DOHH2 (cell line): Measurements from ENCODE around the gene TTI1.

ENCODE experiments used
- H3F3A ChIP-seq: fragments of 200-600 bp; sonication (generic), shearing (Covaris generic); 2 replicates; pipeline ENCODE4 v1.6.0; 2016; ENCODE audit warnings: antibody characterized with exemption, mild to moderate bottlenecking; ENCODE audit not compliant: control insufficient read depth, insufficient read depth
- H3K27ac ChIP-seq: fragments of 200-600 bp; sonication (generic); 2 replicates; pipeline ENCODE4 v1.5.1; 2014; ENCODE audit warnings: low read depth, mild to moderate bottlenecking, low read length, moderate library complexity
- H3K27me3 ChIP-seq: fragments of 200-600 bp; sonication (generic); 2 replicates; pipeline ENCODE4 v1.6.1; 2014; ENCODE audit warnings: mild to moderate bottlenecking, low read length, mixed read lengths; ENCODE audit not compliant: control insufficient read depth
- H3K36me3 ChIP-seq: fragments of 200-600 bp; sonication (generic); 2 replicates; pipeline ENCODE4 v1.6.1; 2014; ENCODE audit warnings: mild to moderate bottlenecking, low read length, moderate library complexity, mixed read lengths; ENCODE audit not compliant: control insufficient read depth
- H3K4me1 ChIP-seq: fragments of 200-600 bp; sonication (generic); 2 replicates; pipeline ENCODE4 v1.6.1; 2014; ENCODE audit warnings: mild to moderate bottlenecking, low read length, mixed read lengths; ENCODE audit not compliant: control insufficient read depth
- H3K4me2 ChIP-seq: fragments of 200-600 bp; sonication (generic); 2 replicates; pipeline ENCODE4 v1.6.0; 2014; ENCODE audit warnings: mild to moderate bottlenecking, low read length, moderate library complexity
- H3K4me3 ChIP-seq: fragments of 200-600 bp; sonication (generic); 2 replicates; pipeline ENCODE4 v1.5.1; 2014; ENCODE audit warnings: mild to moderate bottlenecking, low read length, mixed read lengths
- H3K79me2 ChIP-seq: fragments of 200-600 bp; sonication (generic); 2 replicates; pipeline ENCODE4 v1.6.1; 2014; ENCODE audit warnings: mild to moderate bottlenecking, low read length, mixed read lengths; ENCODE audit not compliant: control insufficient read depth
- H3K9me2 ChIP-seq: fragments of 200-600 bp; sonication (generic); replicated peaks from 2 replicates; pipeline ENCODE4 v1.6.1; 2014; ENCODE audit warnings: mild to moderate bottlenecking, low read length, mixed read lengths; ENCODE audit not compliant: control insufficient read depth
- H3K9me3 ChIP-seq: fragments of 200-600 bp; sonication (generic); 2 replicates; pipeline ENCODE4 v1.6.1; 2014; ENCODE audit warnings: antibody characterized with exemption, low read length, mixed read lengths; ENCODE audit not compliant: control insufficient read depth, insufficient read depth
- H4K20me1 ChIP-seq: fragments of 200-600 bp; sonication (generic); 2 replicates; pipeline ENCODE4 v1.6.0; 2014; ENCODE audit warnings: low read depth, mild to moderate bottlenecking, antibody characterized with exemption, low read length, moderate library complexity; ENCODE audit not compliant: control insufficient read depth, insufficient read depth
- EZH2phosphoT487 ChIP-seq: fragments of 200-600 bp; sonication (generic); IDR thresholded peaks from 2 replicates; pipeline ENCODE4 v1.6.1; 2017; ENCODE audit warnings: borderline replicate concordance, mild to moderate bottlenecking, antibody characterized with exemption, low read length, moderate library complexity, mixed read lengths
- TF ChIP-seq, protein P1 (sequence below): fragments of 200-600 bp; sonication (generic); IDR thresholded peaks from one replicate; pipeline ENCODE4 v1.5.1; 2014; ENCODE audit warnings: antibody characterized with exemption, mild to moderate bottlenecking, low read depth, low read length; ENCODE audit not compliant: poor library complexity, severe bottlenecking

The TTI1 gene

DNA sequence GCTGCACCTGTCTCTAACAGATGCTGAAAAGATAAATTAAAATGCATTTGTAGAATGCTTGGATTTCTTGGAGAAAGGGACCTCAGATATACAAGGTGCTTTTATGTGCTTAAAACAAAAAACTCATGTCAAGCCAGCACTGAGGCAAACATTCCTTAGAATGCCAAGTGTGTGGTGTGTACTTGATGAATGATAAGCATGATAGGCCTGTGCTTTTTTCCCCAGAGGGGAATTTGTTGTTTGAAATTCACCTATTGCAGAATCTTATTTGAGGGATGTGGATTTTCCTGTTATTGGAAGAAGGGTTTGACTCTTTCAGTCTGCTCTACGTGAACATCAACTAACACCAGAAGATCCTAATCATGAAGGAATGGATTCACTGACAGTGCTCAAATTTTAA is 28.8 kb downstream of the TTI1 start:
- H3K9me2 ChIP-seq = no peaks in the 10 kb centered on the region
- peaks cover 11% of the 10 kb centered on the region for H3K4me1 ChIP-seq
- no peaks in the 10 kb centered on the region for H3F3A ChIP-seq
- no peak overlapping the region for H3K4me2 ChIP-seq
- H4K20me1 ChIP-seq = peaks cover 5% of the 10 kb centered on the region
- no peaks in the 10 kb centered on the region for H3K27me3 ChIP-seq
- TF ChIP-seq EZH2phosphoT487 = no peak
- TF ChIP-seq, protein P1, sequence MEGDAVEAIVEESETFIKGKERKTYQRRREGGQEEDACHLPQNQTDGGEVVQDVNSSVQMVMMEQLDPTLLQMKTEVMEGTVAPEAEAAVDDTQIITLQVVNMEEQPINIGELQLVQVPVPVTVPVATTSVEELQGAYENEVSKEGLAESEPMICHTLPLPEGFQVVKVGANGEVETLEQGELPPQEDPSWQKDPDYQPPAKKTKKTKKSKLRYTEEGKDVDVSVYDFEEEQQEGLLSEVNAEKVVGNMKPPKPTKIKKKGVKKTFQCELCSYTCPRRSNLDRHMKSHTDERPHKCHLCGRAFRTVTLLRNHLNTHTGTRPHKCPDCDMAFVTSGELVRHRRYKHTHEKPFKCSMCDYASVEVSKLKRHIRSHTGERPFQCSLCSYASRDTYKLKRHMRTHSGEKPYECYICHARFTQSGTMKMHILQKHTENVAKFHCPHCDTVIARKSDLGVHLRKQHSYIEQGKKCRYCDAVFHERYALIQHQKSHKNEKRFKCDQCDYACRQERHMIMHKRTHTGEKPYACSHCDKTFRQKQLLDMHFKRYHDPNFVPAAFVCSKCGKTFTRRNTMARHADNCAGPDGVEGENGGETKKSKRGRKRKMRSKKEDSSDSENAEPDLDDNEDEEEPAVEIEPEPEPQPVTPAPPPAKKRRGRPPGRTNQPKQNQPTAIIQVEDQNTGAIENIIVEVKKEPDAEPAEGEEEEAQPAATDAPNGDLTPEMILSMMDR = no peak
- H3K9me3 ChIP-seq = no peaks in the 10 kb centered on the region
- peaks cover 29% of the 10 kb centered on the region for H3K79me2 ChIP-seq
- H3K36me3 ChIP-seq = peaks cover 79% of the 10 kb centered on the region
- H3K4me3 ChIP-seq = no peak overlapping the region
- H3K27ac ChIP-seq = no peak overlapping the region

DNA sequence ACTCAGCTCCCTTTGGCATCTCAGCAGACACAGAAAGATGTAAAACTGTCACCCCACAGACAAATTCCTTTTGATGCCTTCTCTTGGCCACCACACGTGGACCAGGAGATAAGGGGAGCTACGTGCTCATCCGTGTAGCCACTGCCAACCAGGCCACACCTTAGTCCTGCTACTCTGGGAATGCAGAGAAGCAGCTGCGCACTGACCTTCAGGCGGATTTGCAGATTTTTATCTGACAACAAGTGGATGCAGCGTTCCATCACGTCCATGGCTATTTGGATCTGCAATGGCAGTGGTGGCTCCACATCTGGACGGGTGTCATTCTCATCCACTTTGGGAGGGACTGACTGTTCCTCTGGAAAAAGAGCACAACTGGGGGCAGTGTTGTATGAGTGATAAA is 30.8 kb downstream of the TTI1 start:
- H3K27ac ChIP-seq = no peak overlapping the region
- peaks cover 78% of the 10 kb centered on the region for H3K36me3 ChIP-seq
- H3K27me3 ChIP-seq = no peaks in the 10 kb centered on the region
- no peaks in the 10 kb centered on the region for H3F3A ChIP-seq
- H3K4me2 ChIP-seq = no peak overlapping the region; the same call in 1 of the 2 replicates
- H3K79me2 ChIP-seq = peaks cover 11% of the 10 kb centered on the region
- H3K9me2 ChIP-seq = no peaks in the 10 kb centered on the region
- no peaks in the 10 kb centered on the region for H3K9me3 ChIP-seq
- TF ChIP-seq EZH2phosphoT487 = no peak
- TF ChIP-seq, protein P1 = no peak
- no peak overlapping the region for H3K4me3 ChIP-seq
- peaks cover 11% of the 10 kb centered on the region for H3K4me1 ChIP-seq
- no peaks in the 10 kb centered on the region for H4K20me1 ChIP-seq

DNA sequence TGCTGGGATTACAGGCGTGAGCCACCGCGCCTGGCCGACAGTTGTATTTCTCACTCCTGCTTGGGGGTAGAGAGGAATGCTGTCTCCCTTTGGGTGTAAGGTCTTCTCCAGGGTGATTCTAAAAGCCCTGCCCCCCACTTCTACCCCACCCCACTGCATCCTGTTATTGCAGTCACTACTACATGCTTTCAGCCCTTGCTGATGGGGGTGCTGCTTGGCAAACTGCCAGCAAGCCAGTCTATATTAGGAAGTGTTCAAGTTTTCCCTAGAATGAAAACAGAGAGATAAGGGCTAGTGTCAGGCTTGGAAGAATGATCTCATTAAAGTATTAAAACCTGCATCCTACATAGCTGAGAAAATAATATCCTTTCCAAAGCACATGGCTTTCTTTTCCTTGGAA is 31.3 kb downstream of the TTI1 start:
- TF ChIP-seq, protein P1 = no peak
- no peak for TF ChIP-seq EZH2phosphoT487
- no peaks in the 10 kb centered on the region for H3K9me2 ChIP-seq
- H3K4me1 ChIP-seq = peaks cover 11% of the 10 kb centered on the region
- peaks cover 7% of the 10 kb centered on the region; the same call in 1 of the 2 replicates for H3K79me2 ChIP-seq
- H3K4me3 ChIP-seq = no peak overlapping the region
- H3K9me3 ChIP-seq = no peaks in the 10 kb centered on the region
- no peaks in the 10 kb centered on the region for H3F3A ChIP-seq
- H3K27ac ChIP-seq = no peak overlapping the region
- peaks cover 78% of the 10 kb centered on the region for H3K36me3 ChIP-seq
- no peaks in the 10 kb centered on the region for H3K27me3 ChIP-seq
- H3K4me2 ChIP-seq = no peak overlapping the region; the same call in 1 of the 2 replicates
- H4K20me1 ChIP-seq = no peaks in the 10 kb centered on the region
